OCI-LY1 (cell line): ENCODE data around the gene PCDHGA2.
"Not testable (repeated sequence)": the region's sequence is repeated elsewhere in the genome, so short reads cannot be mapped to it uniquely, and the experiment has no call there.

ENCODE experiments used
- H2AFZ ChIP-seq: fragments of 200-600 bp; sonication (generic), shearing (Covaris generic); 2 replicates; pipeline ENCODE4 v1.6.0; 2014; ENCODE audit warnings: antibody characterized with exemption, mild to moderate bottlenecking, low read length
- H3F3A ChIP-seq: fragments of 200-600 bp; sonication (generic), shearing (Covaris generic); 2 replicates; pipeline ENCODE4 v1.6.0; 2014; ENCODE audit warnings: mild to moderate bottlenecking, antibody characterized with exemption, low read length, moderate library complexity; ENCODE audit not compliant: insufficient read depth
- H3K27ac ChIP-seq: fragments of 200-600 bp; sonication (generic); 2 replicates; pipeline ENCODE4 v1.5.1; 2014; ENCODE audit warnings: low read length, mixed run types, mild to moderate bottlenecking, low read depth; ENCODE audit not compliant: poor library complexity, severe bottlenecking
- H3K27me3 ChIP-seq: fragments of 200-600 bp; sonication (generic); 2 replicates; pipeline ENCODE4 v1.6.0; 2014; ENCODE audit warnings: antibody characterized with exemption, mild to moderate bottlenecking, low read length, moderate library complexity; ENCODE audit not compliant: insufficient read depth
- H3K36me3 ChIP-seq: fragments of 200-600 bp; sonication (generic); 2 replicates; pipeline ENCODE4 v1.6.1; 2014; ENCODE audit warnings: mild to moderate bottlenecking, antibody characterized with exemption, low read length, moderate library complexity, mixed read lengths; ENCODE audit not compliant: insufficient read depth
- H3K4me1 ChIP-seq: fragments of 200-600 bp; sonication (generic); 2 replicates; pipeline ENCODE4 v1.5.1; 2014; ENCODE audit warnings: mild to moderate bottlenecking, low read length, moderate library complexity; ENCODE audit not compliant: insufficient read depth, severe bottlenecking
- H3K4me2 ChIP-seq: fragments of 200-600 bp; sonication (generic), shearing (Covaris generic); 2 replicates; pipeline ENCODE4 v1.6.1; 2014; ENCODE audit warnings: low read length
- H3K4me3 ChIP-seq: fragments of 200-600 bp; sonication (generic); 2 replicates; pipeline ENCODE4 v1.5.1; 2014; ENCODE audit warnings: low read length, low read depth, mild to moderate bottlenecking, mixed read lengths; ENCODE audit not compliant: poor library complexity, severe bottlenecking
- H3K79me2 ChIP-seq: fragments of 200-600 bp; shearing (Covaris generic); 2 replicates; pipeline ENCODE4 v1.6.1; 2016; ENCODE audit warnings: mixed run types, low read length, mixed read lengths; ENCODE audit not compliant: insufficient read depth
- H3K9ac ChIP-seq: fragments of 200-600 bp; sonication (generic), shearing (Covaris generic); 2 replicates; pipeline ENCODE4 v1.6.1; 2014; ENCODE audit warnings: mild to moderate bottlenecking, low read length, mixed read lengths
- H3K9me2 ChIP-seq: fragments of 200-600 bp; sonication (generic), shearing (Covaris generic); 2 replicates; pipeline ENCODE4 v1.6.1; 2014; ENCODE audit warnings: low read depth, mild to moderate bottlenecking, low read length, mixed read lengths
- H3K9me3 ChIP-seq: fragments of 200-600 bp; shearing (Covaris generic); 2 replicates; pipeline ENCODE4 v1.6.1; 2014; ENCODE audit warnings: low read length, mixed read lengths
- H4K20me1 ChIP-seq: fragments of 200-600 bp; sonication (generic), shearing (Covaris generic); 2 replicates; pipeline ENCODE4 v1.6.0; 2016; ENCODE audit warnings: mild to moderate bottlenecking, low read length; ENCODE audit not compliant: insufficient read depth
- EZH2 ChIP-seq: fragments of 200-600 bp; sonication (generic), shearing (Covaris generic); IDR thresholded peaks from 2 replicates; pipeline ENCODE4 v1.8.0; 2017; ENCODE audit warnings: borderline replicate concordance, mixed run types, mild to moderate bottlenecking, antibody characterized with exemption, low read length, moderate library complexity, mixed read lengths
- TF ChIP-seq, protein P1 (sequence below): fragments of 200-600 bp; sonication (generic), shearing (Covaris generic); IDR thresholded peaks from 2 replicates; pipeline ENCODE4 v1.5.1; 2017; ENCODE audit warnings: mild to moderate bottlenecking, antibody characterized with exemption, low read length, moderate library complexity, mixed read lengths

Gene PCDHGA2

DNA sequence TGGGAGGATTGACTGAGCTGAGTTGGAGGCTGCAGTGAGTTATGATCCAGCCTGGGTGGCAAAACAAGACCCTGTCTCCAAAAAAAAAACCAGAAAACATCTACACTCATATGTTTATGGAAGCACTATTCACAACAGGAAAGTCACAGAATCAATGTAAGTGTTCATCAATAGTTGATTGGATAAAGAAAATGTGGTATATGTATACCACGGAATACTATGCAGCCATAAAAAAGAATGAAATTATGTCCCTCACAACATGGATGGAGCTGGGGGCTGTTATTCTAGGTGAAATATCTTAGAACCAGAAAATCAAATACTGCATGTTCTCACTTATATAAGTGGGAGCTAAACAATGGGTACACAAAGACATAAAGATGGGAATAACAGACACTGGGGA, 31.9 kb upstream of the PCDHGA2 start:
- Histone ChIP-seq H3K4me1 (no peaks in the 10 kb centered on the region), H3K36me3 (no peaks in the 10 kb centered on the region), H2AFZ (no peak overlapping the region), H3K27ac (no peak overlapping the region), H3K4me2 (no peak overlapping the region), H4K20me1 (no peaks in the 10 kb centered on the region), H3K9me3 (peaks cover 29% of the 10 kb centered on the region), H3K27me3 (no peaks in the 10 kb centered on the region), H3K79me2 (no peaks in the 10 kb centered on the region), H3F3A (no peaks in the 10 kb centered on the region), H3K9me2 (no peaks in the 10 kb centered on the region), H3K4me3 (no peak overlapping the region), H3K9ac (no peak overlapping the region)
- TF ChIP-seq, protein P1, sequence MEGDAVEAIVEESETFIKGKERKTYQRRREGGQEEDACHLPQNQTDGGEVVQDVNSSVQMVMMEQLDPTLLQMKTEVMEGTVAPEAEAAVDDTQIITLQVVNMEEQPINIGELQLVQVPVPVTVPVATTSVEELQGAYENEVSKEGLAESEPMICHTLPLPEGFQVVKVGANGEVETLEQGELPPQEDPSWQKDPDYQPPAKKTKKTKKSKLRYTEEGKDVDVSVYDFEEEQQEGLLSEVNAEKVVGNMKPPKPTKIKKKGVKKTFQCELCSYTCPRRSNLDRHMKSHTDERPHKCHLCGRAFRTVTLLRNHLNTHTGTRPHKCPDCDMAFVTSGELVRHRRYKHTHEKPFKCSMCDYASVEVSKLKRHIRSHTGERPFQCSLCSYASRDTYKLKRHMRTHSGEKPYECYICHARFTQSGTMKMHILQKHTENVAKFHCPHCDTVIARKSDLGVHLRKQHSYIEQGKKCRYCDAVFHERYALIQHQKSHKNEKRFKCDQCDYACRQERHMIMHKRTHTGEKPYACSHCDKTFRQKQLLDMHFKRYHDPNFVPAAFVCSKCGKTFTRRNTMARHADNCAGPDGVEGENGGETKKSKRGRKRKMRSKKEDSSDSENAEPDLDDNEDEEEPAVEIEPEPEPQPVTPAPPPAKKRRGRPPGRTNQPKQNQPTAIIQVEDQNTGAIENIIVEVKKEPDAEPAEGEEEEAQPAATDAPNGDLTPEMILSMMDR = no peak
- no peak for TF ChIP-seq EZH2

DNA sequence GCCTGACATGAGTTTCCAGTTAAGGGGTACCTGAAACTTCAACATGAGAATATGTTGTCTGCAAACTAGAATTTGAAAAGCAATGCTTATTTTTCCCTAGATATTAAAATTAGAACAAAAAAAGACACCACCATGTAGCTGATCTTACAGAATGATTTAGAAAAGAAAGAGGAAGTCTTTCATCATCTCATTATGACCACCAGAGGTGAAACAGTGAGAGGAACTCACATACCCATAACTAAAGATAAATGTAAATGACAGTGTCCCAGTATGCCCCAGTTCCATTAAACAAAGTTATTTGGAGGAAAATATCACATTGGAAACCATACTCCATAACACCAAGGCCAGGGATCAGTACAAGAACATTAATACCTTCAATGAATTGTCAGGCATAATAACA, 24.8 kb upstream of the PCDHGA2 start:
- H3K9ac ChIP-seq = no peak overlapping the region
- no peak overlapping the region for H2AFZ ChIP-seq
- H3K9me2 ChIP-seq = no peaks in the 10 kb centered on the region
- peaks cover 52% of the 10 kb centered on the region for H3K36me3 ChIP-seq
- peaks cover 11% of the 10 kb centered on the region for H3K79me2 ChIP-seq
- no peak overlapping the region for H3K4me3 ChIP-seq
- peaks cover 52% of the 10 kb centered on the region for H3K9me3 ChIP-seq
- H3K4me2 ChIP-seq = no peak overlapping the region
- TF ChIP-seq, protein P1 = no peak
- TF ChIP-seq EZH2 = no peak
- no peaks in the 10 kb centered on the region for H3F3A ChIP-seq
- H3K27ac ChIP-seq = no peak overlapping the region
- H3K27me3 ChIP-seq = no peaks in the 10 kb centered on the region
- no peaks in the 10 kb centered on the region for H4K20me1 ChIP-seq
- no peaks in the 10 kb centered on the region for H3K4me1 ChIP-seq

DNA sequence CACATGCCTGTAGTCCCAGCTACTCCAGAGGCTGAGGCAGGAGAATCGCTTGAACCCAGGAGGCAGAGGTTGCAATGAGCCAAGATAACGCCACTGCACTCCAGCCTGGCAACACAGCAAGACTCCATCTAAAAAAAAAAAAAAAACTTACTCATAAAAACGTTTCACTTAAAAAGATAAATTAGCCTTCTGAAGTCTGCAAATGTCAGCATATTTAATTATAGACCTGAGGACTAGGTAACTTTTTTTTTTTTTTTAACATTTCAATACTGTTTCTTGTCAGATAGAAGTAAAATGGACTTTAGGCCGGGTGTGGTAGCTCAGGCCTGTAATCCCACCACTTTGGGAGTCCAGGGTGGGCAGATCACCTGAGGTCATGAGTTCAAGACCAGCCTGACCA, 21.6 kb upstream of the PCDHGA2 start:
- not testable (repeated sequence) for H3K9ac ChIP-seq, H3K27me3 ChIP-seq, H4K20me1 ChIP-seq, H3K27ac ChIP-seq, H3K9me2 ChIP-seq, H2AFZ ChIP-seq, H3K4me2 ChIP-seq, H3F3A ChIP-seq, H3K4me3 ChIP-seq
- Histone ChIP-seq H3K36me3 (peaks cover 65% of the 10 kb centered on the region), H3K9me3 (peaks cover 50% of the 10 kb centered on the region), H3K79me2 (peaks cover 24% of the 10 kb centered on the region), H3K4me1 (peaks cover 18% of the 10 kb centered on the region)

DNA sequence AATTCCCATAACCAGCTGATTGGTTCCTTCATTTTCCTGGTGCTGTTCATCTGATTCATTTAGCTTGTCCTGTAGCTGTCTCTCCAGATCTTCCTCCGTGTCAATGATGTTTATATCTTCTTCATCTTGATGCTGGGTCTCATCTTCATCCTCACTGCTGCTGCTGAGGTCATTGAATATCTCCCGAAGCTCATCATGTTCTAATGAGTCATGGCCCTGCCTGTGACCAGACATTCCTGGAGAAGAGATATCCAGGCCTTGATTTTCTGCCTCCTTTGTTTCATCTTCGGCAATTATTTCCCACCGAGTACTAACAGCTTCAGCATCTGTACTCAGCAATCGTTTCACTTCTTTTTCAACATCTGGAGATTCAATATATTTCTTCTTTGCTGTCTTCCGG, 19.4 kb upstream of the PCDHGA2 start:
- Histone ChIP-seq H3K4me2 (peak overlapping the region; percentile 66), H3K9me2 (no peaks in the 10 kb centered on the region), H3K79me2 (peaks cover 24% of the 10 kb centered on the region), H2AFZ (no peak overlapping the region), H3K9me3 (peaks cover 36% of the 10 kb centered on the region), H3K27me3 (no peaks in the 10 kb centered on the region), H3K27ac (no peak overlapping the region), H3K4me3 (peak overlapping the region; percentile 86), H3F3A (no peaks in the 10 kb centered on the region), H4K20me1 (no peaks in the 10 kb centered on the region), H3K36me3 (peaks cover 50% of the 10 kb centered on the region), H3K9ac (no peak overlapping the region), H3K4me1 (peaks cover 19% of the 10 kb centered on the region)
- TF ChIP-seq, protein P1 = no peak
- TF ChIP-seq EZH2 = no peak
